Measurements from ENCODE around the gene QDPR.
"Not testable (repeated sequence)": the region's sequence is repeated elsewhere in the genome, so short reads cannot be mapped to it uniquely, and the experiment has no call there.

The QDPR gene

GRCh38 chr4:17544831-17545234, 32.9 kb upstream of the QDPR start:
- TF ChIP-seq, protein P1, sequence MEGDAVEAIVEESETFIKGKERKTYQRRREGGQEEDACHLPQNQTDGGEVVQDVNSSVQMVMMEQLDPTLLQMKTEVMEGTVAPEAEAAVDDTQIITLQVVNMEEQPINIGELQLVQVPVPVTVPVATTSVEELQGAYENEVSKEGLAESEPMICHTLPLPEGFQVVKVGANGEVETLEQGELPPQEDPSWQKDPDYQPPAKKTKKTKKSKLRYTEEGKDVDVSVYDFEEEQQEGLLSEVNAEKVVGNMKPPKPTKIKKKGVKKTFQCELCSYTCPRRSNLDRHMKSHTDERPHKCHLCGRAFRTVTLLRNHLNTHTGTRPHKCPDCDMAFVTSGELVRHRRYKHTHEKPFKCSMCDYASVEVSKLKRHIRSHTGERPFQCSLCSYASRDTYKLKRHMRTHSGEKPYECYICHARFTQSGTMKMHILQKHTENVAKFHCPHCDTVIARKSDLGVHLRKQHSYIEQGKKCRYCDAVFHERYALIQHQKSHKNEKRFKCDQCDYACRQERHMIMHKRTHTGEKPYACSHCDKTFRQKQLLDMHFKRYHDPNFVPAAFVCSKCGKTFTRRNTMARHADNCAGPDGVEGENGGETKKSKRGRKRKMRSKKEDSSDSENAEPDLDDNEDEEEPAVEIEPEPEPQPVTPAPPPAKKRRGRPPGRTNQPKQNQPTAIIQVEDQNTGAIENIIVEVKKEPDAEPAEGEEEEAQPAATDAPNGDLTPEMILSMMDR (IDR thresholded peaks at IDR 0.05; ENCODE audit: low read depth, low read length, missing control alignments) = no peak
- DNase-seq (ENCODE audit: extremely low read depth, low read depth) = no peak

DNA sequence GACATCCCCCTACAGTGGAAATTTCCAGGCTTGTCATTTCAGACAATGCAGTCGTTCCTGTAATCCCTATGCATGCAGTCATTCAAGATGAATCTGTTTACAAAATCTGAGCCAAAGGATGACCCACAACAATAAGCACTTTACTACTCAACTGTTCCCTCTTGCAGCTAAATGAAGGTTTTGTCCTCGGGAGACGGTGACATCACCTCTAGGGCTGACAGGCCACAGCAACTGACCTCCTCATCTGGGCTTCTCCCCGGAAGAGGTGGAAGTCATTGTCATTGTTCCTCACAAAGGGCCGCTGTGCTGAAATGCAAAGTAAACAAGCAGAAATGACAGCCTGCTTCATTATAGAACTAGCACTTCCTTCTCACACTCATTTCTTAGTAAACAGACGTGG, 32.3 kb upstream of the QDPR start:
- TF ChIP-seq, protein P1 (IDR thresholded peaks at IDR 0.05; ENCODE audit: low read depth, low read length, missing control alignments) = no peak
- DNase-seq (ENCODE audit: extremely low read depth, low read depth) = no peak
- H3K4me3 ChIP-seq (replicated peaks; ENCODE audit: low read depth, low read length) = no peak overlapping the region

More at GRCh38 chr4:17544831-17545234, 32.9 kb upstream of the QDPR start:
- no peak overlapping the region for H3K4me3 ChIP-seq (replicated peaks; ENCODE audit: low read depth, low read length)

GRCh38 chr4:17537060-17537459, 25.2 kb upstream of the QDPR start:
- DNase-seq (ENCODE audit: extremely low read depth, low read depth); H3K4me3 ChIP-seq (replicated peaks; ENCODE audit: low read depth, low read length): not testable (repeated sequence)

GRCh38 chr4:17535906-17536305, 24.0 kb upstream of the QDPR start:
- TF ChIP-seq, protein P1 (IDR thresholded peaks at IDR 0.05; ENCODE audit: low read depth, low read length, missing control alignments) = no peak
- no peak overlapping the region for H3K4me3 ChIP-seq (replicated peaks; ENCODE audit: low read depth, low read length)
- DNase-seq (ENCODE audit: extremely low read depth, low read depth) = no peak

GRCh38 chr4:17535242-17535641, 23.4 kb upstream of the QDPR start:
- DNase-seq (ENCODE audit: extremely low read depth, low read depth) = no peak
- TF ChIP-seq, protein P1 (IDR thresholded peaks at IDR 0.05; ENCODE audit: low read depth, low read length, missing control alignments) = no peak
- H3K4me3 ChIP-seq (replicated peaks; ENCODE audit: low read depth, low read length) = no peak overlapping the region

GRCh38 chr4:17534705-17535104, 22.8 kb upstream of the QDPR start:
- H3K4me3 ChIP-seq (replicated peaks; ENCODE audit: low read depth, low read length) = no peak overlapping the region
- DNase-seq (ENCODE audit: extremely low read depth, low read depth) = no peak
- TF ChIP-seq, protein P1 (IDR thresholded peaks at IDR 0.05; ENCODE audit: low read depth, low read length, missing control alignments) = no peak

- DNase-seq (ENCODE audit: extremely low read depth, low read depth) = no peak
- H3K4me3 ChIP-seq (replicated peaks; ENCODE audit: low read depth, low read length) = no peak overlapping the region
- TF ChIP-seq, protein P1 (IDR thresholded peaks at IDR 0.05; ENCODE audit: low read depth, low read length, missing control alignments) = no peak
Observed at GRCh38 chr4:17531538-17532285, 19.8 kb upstream of the QDPR start.

Data from HFF-Myc (cell line).